GM23248 (cell line): ENCODE results near the gene PPFIA4.

Experiments
- EZH2 ChIP-seq: fragments of 200-600 bp; sonication (generic); IDR thresholded peaks from 2 replicates; pipeline ENCODE4 v1.6.1; 2018; ENCODE audit warnings: antibody characterized with exemption, mild to moderate bottlenecking; ENCODE audit not compliant: insufficient read depth, poor library complexity, severe bottlenecking
- EZH2phosphoT487 ChIP-seq: fragments of 200-600 bp; sonication (generic); IDR thresholded peaks from 2 replicates; pipeline ENCODE4 v1.6.1; 2018; ENCODE audit warnings: antibody characterized with exemption, moderate library complexity, mild to moderate bottlenecking, low read depth; ENCODE audit not compliant: insufficient read depth

DNA sequence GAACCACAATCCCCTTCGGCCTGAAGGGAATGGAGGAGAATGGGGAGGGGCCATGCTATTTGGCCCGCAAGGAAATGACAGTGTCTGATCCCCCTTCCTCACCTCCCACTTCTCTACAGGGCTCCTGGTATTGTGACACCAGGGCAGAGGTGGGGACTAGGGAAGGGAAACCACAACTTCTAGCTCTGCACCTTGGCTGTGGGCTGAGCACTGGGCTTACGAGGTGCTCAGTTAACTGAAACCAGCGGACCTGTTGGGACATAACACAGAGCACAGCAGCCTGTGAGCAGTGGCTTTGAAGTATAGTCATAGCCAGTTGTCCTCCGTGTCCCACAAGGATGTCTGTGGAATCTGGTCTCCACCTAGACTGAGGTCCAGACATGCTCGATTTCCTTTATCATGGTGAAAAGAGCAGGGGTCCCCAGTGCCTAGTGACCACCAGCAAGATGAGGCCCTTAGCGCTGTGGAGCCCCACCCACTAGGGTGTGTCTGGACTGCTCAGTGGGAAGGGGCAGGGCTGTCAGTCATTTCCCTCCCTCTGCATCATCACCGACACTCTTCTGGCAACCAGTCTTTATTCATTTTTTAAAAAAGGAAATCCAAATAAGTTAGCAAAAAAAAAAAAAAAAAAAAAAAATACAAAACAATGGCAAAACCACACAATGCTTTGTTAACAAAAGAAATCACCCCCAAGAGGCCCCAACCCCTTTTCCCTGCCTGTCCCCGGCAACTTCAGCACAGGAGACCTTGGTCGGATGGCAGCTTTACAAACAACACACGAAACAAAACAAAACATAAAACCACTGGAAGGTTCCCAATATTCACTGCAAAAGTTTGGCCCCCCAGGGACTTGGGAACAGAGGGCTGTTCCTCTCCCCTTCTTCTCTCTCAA, 56.5 kb downstream of the PPFIA4 start:
- TF ChIP-seq EZH2 (no peak), EZH2phosphoT487 (no peak)
